Fibroblast of villous mesenchyme (primary cell): ENCODE results near the gene KLLN. TPM values are rescaled to one million over a fixed set of nuclear protein-coding genes. Genes with fewer than 3 reads are reported as not detected.
"Not testable (repeated sequence)": the region's sequence is repeated elsewhere in the genome, so short reads cannot be mapped to it uniquely, and the experiment has no call there.

Experiments
- DNase-seq: peaks from one replicate; pipeline ENCODE4 v3.0.0-alpha.2; 2010; ENCODE audit warnings: low read depth
- H3K4me3 ChIP-seq: 2 replicates; pipeline ENCODE4 v1.5.1; 2011; ENCODE audit warnings: low read depth, mild to moderate bottlenecking, low read length
- total RNA-seq: library from RNA; depleted of rRNA; stranded (reverse); fragments of >200 nt; gene quantifications from 2 replicates; pipeline ENCODE4 v1.2.3, GENCODE V29; 2012
- TF ChIP-seq, protein P1 (sequence below): IDR thresholded peaks from 2 replicates; pipeline ENCODE4 v1.5.1; 2012; ENCODE audit warnings: low read depth, mild to moderate bottlenecking, low read length; ENCODE audit not compliant: insufficient read depth

KLLN gene
- total RNA-seq, 1 donor, result 0.86 TPM

DNA sequence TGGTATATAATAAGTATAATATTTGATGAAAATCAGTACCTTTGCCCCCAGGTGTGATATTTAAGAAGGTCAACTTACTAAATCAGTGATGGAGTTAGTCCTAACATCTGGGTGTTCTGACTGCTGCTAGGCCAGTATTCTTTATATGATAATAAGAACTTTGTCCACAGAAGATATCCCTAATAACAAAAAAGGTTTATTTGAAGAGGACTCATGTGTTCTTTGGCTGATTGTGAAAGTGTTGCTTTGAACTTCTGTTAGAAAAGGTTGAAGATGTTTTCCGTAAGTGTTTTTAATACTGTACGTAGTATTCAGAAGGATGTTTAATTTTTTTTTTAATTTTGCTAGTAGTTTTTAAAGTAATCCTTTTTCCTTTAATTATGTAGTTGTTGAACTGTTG is 10.3 kb upstream of the KLLN start:
- no peak overlapping the region for H3K4me3 ChIP-seq

DNA sequence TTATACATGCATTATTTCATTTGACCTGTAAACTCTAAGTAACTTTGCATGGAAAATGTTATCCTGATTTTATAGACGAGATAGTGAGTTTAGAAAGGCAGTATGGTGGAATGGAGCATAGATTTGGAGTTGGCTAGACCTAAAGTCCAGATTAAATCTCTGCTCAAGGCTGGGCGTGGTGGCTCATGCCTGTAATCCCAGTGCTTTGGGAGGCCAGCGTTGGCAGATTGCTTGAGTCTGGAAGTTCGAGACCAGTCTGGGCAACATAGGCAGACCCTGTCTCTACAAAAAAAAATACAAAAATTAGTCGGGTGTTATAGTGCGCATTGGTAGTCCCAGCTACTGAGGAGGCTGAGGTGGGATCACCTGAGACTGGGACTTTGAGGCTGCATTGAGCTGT is 9.5 kb upstream of the KLLN start:
- TF ChIP-seq, protein P1, sequence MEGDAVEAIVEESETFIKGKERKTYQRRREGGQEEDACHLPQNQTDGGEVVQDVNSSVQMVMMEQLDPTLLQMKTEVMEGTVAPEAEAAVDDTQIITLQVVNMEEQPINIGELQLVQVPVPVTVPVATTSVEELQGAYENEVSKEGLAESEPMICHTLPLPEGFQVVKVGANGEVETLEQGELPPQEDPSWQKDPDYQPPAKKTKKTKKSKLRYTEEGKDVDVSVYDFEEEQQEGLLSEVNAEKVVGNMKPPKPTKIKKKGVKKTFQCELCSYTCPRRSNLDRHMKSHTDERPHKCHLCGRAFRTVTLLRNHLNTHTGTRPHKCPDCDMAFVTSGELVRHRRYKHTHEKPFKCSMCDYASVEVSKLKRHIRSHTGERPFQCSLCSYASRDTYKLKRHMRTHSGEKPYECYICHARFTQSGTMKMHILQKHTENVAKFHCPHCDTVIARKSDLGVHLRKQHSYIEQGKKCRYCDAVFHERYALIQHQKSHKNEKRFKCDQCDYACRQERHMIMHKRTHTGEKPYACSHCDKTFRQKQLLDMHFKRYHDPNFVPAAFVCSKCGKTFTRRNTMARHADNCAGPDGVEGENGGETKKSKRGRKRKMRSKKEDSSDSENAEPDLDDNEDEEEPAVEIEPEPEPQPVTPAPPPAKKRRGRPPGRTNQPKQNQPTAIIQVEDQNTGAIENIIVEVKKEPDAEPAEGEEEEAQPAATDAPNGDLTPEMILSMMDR, result no peak
- DNase-seq, result no peak

More for the DNA sequence above, 10.3 kb upstream of the KLLN start:
- DNase-seq, result no peak
- TF ChIP-seq, protein P1, result no peak

DNA sequence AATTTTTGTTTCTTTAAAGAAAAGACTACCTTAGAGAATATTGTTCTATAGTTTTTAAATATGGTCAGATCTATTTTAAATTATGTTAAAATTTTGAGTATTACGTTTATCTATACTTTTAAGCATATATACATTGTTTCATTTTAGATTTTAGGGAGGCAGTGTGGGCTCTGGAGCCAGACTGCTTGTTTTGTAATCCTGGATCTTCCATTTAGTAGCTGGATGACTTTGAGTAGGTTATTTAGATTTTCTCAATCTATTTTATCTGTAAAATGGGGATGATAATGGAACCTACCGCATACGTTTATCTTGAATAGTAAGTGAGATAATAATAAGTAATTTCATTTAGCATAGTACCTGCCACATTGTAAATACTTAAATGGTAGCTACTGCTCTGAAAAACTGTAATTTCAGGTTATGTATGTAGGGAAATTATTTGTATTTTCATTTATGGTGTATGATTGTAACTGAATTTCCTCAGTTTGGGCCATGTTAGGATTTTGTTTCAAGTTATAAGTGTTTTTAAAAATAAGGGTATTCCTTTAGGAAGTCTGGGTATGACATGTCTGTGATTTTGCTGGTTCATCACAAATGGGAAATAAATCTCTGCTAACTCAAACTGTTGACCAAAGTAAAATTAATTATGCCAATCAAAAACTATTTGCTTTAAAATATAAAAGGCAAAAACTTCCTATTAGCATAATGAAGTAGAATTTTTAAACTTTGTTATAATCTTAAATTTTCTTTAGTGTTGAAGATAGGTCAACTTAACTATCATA is 6.6 kb upstream of the KLLN start:
- no peak for DNase-seq
- TF ChIP-seq, protein P1, result no peak
- H3K4me3 ChIP-seq, result peak overlapping the region; percentile 19

More for the DNA sequence above, 9.5 kb upstream of the KLLN start:
- H3K4me3 ChIP-seq, result no peak overlapping the region

DNA sequence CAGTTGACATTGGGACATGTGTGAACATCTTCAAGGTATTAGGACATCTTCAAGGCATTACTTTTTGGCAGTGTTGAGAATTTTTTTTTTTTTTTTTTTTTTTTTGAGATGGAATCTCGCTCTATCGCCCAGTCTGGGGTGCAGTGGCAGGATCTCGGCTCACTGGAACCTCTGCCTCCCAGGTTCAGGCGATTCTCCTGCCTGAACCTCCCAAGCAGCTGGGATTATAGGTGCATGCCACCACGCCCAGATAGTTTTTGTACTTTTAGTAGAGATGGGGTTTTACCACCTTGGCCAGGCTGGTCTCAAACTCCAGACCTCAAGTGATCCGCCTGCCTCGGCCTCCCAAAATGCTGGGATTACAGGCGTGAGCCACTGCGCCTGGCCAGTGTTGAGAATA is 5.8 kb upstream of the KLLN start:
- peak overlapping the region; percentile 93 for H3K4me3 ChIP-seq

DNA sequence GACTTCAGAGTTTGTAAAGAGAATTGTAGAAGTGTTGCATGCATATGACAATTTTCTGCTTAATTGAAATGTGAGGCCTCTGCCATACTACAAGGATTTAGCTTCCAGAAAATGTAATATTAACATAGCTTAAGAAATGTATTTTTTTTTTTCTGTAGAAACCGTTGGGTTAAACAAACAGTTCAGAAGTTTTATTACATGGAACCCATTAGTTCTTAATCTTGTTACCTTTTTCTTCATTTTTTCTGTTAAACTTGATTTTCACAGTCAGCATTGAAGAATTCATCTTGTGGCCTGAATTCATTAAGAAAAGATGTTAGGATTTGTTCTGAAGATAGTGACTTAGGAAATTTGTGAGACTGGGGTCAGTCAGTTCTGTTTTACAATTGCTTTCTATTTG is 4.9 kb upstream of the KLLN start:
- peak overlapping the region; percentile 93 for H3K4me3 ChIP-seq
- TF ChIP-seq, protein P1, result no peak
- no peak for DNase-seq

More for the DNA sequence above, 5.8 kb upstream of the KLLN start:
- DNase-seq, result not testable (repeated sequence)

DNA sequence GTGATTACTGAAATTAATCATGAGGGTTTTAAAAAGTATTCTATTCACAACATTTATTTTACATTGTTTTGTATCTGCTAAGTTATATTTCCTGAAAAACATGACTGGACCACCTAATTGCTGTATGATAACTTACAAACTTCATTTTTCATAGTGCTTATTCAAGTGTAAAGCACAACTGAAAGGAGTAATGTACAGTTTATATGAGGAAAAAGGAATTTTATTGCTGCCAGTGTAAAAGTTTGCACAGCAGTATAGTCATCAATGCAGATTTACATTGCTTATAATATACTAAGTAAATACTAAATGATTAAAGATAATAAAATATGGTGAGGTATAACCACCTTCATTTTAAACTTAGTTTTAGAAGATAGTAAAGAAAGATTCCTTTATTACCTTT is 4.1 kb upstream of the KLLN start:
- TF ChIP-seq, protein P1, result no peak
- no peak for DNase-seq
- H3K4me3 ChIP-seq, result peak overlapping the region; percentile 93

DNA sequence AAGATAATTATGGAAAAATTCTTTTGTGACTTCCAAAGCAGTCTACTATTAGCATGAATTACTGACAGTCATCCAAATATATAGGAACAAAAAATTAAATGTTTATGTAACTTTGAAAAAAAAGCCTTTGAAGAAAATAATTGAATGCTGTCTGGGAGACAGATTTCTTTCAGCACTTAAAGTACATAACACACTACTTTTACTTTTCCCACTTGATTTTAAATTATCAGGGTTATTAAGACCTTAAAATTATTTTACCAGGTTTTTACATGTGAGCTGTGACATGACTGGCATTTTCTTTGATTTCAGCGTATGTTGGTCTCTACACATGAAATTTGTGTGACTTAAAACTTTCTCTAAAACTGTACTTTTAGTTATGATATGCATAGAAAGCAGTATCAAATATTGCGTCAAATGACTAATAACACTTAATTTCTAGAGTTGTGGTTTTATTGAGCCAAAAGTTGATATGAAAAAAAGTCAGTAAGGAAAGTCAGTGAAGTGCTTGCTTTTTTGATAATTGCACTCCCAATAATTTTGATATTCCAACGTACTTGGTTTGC is 3.2 kb upstream of the KLLN start:
- peak overlapping the region; percentile 93 for H3K4me3 ChIP-seq
- DNase-seq, result no peak
- TF ChIP-seq, protein P1, result no peak
